HG03457 (cell line): ENCODE data around the gene KSR2.
"Not testable (repeated sequence)": the region's sequence is repeated elsewhere in the genome, so short reads cannot be mapped to it uniquely, and the experiment has no call there.

ENCODE experiments used
- ATAC-seq: cut with Tn5 transposase; IDR thresholded peaks from one replicate; pipeline ENCODE4 v1.9.1; 2021; ENCODE audit warnings: moderate number of reproducible peaks; ENCODE audit not compliant: unreplicated experiment

Gene KSR2

DNA sequence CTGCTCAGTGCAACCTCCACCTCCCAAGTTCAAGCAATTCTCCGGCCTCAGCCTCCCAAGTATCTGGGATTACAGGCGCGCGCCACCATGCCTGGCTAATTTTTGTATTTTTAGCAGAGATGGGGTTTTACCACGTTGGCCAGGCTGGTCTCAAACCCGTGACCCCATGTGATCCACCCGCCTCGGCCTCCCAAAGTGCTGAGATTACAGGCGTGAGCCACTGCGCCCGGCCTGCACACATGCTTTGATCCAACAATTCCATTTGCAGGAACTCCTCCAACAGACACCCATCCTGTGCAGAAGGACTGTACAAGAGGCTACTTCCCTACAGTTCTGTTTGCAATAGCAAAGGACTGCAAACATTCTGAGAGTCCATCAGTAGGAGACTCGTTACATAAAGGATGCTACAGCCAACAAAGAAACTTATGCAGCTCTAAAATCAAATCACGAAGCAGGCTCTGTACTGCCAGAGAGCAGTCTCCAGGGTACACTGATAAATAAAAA lies 108.0 kb downstream of the KSR2 start:
- ATAC-seq = not testable (repeated sequence)

DNA sequence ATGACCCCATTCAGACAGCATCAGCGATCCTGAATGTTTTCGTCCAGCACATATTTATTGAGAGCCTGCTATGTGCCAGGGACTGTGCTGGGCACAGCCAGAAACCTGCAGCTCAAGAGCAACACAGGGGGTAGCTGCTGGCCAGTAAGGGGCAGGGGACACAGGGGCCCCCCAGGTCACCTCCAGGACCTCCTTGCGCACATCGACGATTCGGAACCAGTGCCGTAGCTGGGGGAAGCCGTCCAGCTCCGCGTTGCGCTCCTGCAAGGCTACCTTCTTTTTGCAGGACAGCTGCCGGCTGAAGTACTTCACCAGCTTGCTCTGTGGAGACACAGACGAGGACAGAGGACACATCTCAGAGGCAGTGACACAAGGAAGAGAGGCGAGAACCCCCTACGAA lies 108.7 kb downstream of the KSR2 start:
- no peak for ATAC-seq

DNA sequence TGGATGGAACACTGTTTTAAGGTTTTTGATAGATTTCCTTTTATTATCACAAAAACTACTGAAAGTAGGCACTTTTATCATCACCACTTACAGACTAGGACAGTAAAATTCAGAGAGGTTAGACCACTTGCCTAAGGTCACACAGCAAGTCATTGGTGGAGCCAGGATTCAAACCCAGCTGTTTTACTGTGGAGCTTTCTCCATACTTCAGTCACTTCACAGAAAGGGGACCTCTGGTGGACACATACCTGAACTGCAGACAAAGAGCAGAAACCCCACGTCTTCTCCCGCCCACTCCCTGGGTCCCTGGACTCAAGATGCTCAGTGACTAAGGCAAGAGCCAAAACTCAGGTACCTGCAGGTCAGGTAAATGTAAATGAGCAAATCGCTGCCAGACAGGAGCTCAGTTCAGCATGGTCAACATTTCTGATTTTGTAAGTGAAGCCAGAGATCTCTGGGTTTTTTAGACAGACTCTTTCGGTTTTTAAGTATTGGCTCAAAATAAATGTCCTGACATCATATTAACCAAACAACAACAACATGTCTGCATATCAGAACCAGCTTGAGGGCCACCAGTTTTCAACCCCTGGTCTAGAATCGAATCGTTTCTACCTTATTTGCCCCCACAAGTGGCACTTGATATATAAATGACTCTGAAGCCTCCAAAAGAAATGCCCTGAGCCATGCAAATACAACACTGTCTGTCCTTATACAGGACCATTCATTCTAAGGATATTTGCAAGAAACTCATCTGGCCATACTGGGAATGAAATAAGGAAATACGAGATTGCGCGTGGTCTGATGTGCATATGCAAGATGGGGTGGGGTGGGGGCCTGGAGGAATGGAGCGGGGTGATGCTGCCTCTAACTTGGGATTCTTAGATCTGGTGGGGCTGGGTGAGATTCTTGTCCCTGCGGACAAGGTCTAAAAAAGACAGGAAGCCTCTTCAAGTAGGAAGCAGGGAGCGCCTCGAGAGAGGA lies 110.9 kb downstream of the KSR2 start:
- no peak for ATAC-seq

DNA sequence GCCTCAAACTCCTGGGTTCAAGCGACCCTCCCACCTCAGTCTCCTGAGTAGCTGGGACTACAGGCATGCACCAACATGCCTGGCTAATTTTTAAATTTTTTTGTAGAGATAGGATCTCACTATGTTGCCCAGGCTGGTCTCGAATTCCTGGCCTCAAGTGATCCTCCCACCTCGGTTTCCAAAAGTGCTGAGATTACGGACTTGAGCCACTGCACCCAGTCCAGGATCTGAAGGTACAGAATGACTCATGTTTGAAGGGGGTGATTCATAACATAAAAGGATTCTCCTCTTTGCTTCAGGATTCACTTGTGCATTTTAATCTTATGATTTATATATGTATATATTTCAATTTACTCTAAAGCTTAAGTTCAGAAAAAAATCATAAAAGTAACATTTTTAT lies 111.7 kb downstream of the KSR2 start:
- ATAC-seq = not testable (repeated sequence)

DNA sequence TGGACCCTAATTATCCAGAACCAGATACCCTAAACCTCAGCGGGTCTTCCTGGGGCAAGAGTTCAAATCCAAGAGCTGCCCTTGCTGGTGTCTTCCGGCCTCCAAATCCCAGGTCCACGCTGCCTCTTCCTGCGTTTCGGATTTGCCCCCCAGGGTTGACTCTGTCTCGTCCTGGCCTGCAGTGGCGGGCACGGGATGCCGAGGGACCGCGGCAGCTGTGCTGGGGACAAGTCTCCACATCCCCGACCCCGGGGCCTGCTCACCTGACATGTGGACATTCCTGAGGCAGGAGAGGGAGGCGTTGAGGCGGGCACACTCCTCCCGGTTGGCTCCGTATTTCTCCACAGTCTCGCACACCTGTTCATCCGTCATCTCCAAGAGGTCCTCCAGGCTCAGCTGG lies 113.6 kb downstream of the KSR2 start:
- no peak for ATAC-seq

DNA sequence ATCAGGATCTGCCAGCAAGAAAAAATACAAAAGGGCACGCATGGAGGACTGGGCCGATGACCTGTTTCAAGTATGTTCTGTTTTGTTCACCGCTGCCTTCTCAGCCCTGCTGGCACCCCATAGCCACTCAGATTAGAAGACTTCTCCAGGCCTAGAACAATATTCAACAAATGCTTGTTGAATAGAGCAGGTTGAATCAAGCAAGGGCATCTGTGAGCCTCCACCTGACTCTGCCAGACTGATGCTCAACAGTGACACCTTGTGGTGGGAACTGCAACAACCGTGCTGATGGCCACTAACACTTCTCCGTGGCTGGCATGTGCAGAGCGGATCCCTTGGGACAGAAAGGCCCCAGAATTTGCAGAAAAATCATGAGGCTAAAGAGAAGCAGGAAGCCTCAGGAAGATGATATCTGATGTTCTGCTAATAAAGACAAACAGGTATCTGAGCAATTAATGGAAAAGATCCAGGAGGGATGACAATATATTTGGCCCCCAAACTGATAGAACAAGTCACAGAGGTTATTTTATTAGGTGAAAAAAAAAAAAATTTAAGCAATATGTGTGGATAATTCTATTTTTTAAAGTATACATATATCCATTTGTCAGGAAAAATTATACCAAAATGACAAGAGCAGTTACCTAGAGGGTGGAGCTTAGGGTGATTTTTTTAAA lies 114.3 kb downstream of the KSR2 start:
- no peak for ATAC-seq

DNA sequence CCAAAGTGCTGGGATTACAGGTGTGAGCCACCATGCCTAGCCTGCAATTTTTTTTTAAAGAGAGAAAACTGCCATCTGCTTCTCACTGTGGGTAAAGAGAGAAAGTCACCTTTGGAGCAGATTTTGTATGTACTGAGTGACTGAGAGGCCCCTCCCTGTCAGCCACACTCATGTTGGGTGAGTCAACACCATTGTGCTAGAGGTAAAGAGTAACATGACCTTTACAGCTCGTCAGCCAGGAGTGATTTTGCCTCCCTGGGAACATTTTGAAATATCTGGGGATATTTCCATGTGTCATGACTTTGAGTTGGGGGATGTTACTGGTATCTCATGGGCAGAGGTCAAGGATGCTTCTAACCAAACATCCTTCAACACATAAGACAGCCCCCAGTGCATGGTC lies 115.2 kb downstream of the KSR2 start:
- ATAC-seq = no peak

DNA sequence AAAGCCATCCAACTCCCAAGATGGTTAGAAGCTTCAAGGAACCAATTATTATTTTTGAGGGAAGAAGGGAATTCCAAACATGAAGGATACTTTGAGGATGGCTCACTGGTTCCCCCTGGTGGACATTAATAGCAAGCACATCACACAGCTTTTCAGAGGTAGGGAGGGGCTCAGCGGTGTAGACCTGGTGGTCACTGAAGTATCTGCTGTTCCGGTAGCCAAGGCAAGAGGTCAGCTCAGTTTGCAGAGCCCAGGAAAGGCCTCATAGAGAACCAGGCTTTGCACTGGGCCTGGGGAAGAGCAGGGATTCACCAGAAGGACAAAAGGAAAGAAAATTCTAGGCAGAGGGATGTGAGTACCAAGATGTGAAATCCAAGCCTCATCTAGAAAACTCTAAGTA lies 118.7 kb downstream of the KSR2 start:
- no peak for ATAC-seq

DNA sequence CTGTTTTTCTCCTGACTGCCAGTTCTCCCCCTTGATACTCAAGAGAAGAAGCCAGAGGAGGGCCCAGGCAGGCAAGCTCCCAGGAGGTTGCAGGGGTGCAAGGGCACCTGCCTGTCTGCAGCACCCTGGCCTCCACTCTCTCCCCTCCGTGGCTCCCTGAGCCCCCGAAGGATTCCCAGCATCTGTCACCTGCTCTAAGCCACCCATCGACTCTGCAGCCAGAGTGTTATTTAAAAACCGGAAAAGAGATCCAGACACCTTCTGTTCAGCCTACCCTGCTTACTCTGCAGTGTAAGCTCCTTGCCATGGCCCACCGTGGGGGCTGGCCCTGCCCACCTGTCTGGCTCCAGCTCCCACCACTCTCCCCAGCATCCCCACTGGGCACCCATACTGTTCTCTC lies 121.4 kb downstream of the KSR2 start:
- no peak for ATAC-seq

DNA sequence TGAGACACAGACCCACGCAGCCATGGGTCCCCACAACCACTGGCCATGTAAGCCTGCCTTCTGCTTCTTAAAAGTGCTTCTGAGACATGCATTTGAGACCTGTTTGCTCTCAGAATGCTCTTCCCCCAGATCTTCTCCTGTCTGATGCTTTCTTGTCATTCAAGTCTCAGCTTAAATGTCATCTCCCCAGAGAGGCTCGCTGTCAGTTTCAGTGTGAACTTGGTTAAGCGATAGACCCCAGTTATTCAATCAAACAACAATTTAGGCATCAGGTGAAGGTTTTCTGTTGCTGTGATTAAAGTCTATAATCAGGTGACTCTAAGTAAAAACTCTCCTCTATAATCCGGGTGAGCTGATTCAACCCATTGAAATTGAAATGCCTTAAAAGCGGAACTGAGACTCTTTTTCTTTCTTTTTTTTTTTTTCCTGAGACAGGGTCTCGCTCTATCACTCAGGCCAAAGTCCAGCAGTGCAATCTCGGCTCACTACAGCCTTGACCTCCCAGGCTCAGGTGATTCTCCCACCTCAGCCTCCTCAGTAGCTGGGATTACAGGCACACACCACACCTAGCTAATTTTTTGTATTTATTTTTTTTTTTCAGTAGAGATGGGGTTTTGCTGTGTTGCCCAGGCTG lies 123.4 kb downstream of the KSR2 start:
- no peak for ATAC-seq

DNA sequence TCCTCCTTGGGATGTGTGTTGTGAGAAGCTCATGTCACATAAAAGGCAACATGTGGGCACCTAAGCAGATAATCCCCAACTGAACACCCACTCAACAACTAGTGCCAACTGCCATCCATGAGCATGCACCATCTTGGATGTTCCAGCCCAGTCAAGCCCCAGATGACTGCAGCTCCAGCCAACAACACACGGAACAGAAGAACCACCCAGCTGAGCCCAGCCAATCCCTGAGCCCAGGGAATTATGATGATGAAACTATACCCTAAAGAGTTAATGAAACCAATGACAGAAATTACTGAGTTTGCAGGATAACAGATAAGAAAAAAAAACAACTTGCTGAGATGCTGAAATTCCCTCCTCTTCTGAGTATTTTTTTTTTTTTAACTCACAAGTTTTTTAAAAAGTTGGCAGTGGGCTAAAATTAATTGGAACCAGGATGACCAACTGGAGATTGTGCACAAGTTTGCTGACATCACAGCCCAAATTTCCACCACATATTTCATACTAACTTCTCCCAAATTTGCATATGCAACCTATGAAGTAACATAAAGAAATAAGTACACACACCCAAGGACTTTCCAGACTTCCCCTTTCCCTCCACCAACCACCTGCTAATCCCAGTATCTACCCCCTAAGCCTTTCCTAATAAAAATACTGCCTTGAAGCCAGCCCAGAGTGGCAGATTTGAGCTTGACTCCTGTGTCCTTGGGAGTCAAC lies 124.5 kb downstream of the KSR2 start:
- ATAC-seq = no peak

DNA sequence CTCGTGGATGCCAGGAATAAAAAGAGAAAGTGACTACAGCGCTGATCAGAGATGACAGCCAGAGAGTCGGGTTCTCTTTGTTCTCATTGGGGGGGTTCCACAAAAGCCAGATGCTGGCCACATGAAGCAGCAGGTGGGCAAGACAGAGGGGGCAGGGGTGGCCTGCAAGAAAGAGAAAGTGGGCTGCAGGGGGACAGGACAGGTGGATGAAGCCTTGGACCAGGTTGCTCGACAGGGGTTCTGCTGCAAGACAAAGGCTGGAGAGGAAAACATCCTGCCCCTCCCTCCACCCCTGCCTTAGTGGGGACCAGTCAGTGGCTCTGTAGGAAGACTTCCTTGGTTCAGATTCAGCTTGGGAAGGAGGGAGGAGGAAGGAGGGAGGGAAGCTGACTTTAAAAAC lies 126.2 kb downstream of the KSR2 start:
- ATAC-seq = no peak

DNA sequence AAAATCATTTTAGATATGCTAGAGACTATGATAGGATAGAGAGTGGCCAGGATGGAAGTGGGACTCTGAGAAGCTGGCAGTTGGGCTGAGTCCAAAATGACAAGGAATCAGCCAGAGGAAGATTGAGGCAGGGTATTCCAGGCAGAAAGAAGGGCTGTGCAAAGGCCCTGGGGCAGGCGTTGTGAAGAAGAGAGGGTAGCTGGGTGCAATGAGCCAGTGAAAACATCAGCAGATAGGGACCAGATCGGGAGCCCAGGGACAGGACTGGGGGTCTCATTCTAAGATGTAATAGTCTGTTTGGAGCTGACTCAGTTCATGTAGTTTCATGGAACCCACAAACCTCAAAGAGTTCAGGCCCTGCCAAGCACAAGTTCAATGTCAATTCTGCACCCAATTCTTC lies 126.6 kb downstream of the KSR2 start:
- no peak for ATAC-seq

DNA sequence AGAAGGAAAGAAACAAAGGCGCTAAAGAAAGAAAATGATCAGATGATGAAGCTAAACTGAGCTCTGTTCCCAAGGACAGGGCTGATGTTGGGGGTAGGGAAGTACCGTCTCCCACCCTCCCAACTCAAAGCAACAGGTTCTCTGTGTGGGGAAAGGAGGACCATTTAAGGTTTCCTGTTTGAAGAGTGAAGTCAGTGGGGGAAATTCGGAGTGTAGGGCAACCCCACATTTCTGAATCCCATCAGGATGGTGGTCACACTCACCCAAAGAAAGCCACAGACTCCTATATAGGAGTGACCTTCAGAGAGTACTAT lies 131.1 kb downstream of the KSR2 start:
- ATAC-seq = no peak

DNA sequence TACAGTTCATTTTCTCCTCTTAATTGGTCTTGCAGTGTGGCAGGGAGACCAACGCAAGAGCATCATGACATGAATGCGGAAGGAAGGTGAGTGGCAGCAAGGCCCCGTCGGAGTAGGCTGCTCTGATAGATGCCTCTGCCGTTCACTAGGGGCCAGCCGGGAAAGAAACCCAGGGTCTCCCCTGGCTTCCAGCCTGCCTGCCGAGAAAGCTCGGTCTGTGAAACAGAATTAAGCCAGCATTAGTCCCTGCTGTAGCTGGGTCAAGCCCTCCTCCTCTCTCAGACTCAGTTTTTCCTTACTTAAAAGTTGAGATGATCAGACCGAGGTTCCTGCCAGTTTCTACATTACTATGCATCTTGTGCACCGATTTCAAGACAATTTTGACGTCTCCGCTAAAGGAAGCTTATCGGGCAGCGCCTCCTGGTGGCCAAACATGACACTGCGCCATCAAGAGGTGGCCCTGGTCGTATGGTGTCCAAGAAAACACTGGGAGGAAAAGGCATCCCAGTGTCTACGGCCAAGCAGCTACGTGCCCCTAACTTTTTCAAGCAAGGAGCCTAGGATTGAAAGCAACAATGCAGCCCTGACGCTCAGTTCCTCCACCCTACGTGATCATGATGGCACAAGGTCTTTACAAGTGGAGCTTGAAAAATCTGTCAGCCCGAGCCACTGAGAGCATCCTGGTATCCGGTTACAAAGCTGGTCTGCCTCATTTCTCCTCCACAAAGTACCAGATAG lies 131.6 kb downstream of the KSR2 start:
- ATAC-seq = no peak

DNA sequence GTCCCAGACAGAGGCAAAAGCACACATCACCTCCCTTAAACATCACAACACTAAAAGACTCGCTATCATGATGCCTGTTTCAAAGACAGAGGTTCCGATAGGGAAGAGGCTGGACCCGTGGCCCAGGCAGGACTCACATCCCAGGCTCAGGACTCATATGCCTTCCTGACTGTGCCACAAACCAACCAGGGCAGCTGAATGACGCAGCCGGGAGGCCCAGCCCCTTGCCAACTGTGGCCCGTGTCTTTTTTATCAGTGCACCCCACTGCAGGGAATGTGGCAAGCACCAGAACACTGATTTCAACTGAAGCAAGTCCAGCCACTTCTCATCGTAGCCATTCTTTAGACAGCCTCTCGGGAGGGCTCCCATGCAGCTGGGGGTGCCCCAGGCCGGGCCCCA lies 132.3 kb downstream of the KSR2 start:
- no peak for ATAC-seq

DNA sequence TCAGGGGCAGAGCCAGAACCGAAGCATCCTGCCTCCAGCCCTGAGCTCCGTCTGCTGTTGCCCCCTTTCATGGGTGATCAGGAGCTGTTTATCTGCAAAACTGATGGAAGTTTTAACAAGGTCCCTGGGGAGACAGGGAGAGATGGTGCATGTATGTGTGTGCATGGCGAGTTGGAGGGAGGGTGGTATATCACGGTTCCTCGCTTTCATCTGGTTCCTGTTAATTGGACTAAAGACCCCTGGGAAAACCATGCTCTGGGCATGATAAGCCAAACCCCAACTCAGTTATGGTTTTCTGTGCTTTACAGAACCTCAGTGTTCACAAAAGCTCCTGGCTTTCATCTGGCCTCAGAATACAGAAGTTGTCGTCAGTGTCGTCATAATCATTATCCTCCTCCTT lies 133.6 kb downstream of the KSR2 start:
- no peak for ATAC-seq

DNA sequence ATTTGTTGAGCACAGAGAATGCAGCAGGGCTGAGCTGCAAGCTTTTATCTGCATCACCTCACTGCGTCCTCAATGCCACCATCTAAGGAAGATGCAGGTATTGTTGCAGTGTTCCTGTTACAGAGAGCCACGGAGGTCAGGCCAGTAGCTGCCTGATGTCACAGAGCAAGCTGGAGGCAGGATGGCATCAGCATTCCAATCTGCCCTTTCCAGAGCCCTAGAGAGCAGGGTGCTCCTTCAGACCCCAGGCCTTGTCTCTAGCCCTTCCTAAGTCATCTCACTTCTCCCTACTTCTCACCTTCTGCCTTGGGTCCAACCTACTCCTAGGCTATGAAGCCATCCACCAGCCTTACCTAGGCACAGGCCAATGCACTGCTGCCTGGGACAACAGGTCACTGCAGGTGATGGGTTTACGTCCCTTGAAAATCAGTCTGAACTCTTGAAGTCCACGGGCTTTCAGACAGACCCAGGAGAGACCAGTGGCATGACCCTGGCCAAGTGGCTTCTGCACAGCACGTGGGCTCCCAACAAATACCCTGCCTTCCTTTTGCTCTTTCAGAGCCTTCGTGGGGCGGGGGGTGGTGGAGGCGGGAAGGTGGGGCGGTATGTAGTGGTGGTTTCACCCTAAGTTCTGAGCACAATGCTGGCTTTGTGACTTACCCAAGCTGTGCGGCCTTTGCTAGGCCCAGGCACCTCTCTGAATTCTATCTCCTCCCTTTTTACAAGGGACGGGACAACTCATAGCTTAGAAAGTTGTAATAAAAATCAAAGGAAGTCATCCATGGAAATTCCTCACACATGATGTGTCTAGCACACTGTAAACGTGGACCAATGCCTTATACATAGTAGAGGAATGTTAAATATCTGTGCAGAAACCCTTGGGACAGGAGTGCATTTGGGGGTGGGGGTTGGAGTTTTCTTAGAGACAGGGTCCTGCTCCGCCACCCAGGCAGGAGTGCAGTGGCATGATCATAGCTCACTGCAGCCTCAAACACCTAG lies 136.0 kb downstream of the KSR2 start:
- ATAC-seq = no peak

DNA sequence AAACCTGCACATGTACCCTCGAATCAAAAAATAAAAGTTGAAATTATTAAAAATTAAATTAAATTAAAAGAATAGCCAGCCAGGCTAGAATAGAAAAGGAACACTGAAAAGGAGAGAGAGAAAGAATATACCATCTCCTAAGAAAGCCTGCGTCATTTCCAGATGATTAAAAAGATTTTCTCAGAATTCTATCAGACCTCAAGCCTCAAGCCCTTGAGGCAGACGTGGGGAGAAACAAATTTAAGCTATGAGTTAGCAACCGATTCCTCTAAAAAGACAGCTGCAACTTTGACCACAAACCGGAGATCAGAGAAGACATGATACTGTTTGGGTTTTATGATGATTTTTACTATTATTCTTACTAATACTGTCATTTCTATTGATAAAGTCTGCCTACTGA lies 138.3 kb downstream of the KSR2 start:
- no peak for ATAC-seq
